ENCODE measurements around the gene TLR9. TPM values are rescaled to one million over a fixed set of nuclear protein-coding genes. Genes with fewer than 3 reads are reported as not detected.
"Not testable (repeated sequence)": the region's sequence is repeated elsewhere in the genome, so short reads cannot be mapped to it uniquely, and the experiment has no call there.

The TLR9 gene
- total RNA-seq (2021; ENCODE audit: unreplicated experiment) (not detected), Bru-seq, nascent RNA (not detected), BruChase-seq, experiment 1, labeled RNA remaining after a 2-hour chase (percentile 33 among the genes with signal in this experiment), BruChase-seq, experiment 2, labeled RNA remaining after a 6-hour chase (percentile 20 among the genes with signal in this experiment)
- not detected for polyA plus RNA-seq (2012; ENCODE audit: insufficient read length)
- long read RNA-seq = 0 reads

GRCh38 chr3:52225452-52226228 lies at the start of gene TLR9:
TSS of gene TLR9 (minus strand) at chr3:52225645. CDS start at chr3:52225529, 116 bp downstream.
- in situ Hi-C loops (cut with HindIII; ENCODE audit: low pct_unique_long_range_greater_than_20kb, low sequenced_read_pairs) = no loop called here
- H3K36me3 ChIP-seq (ENCODE audit: control insufficient read depth, insufficient read depth, low read length) = no peaks in the 10 kb centered on the region
- intact Hi-C loops (cut with micrococcal nuclease; ENCODE audit: unreplicated experiment) = no loop called here
- no peaks in the 10 kb centered on the region for H3K27me3 ChIP-seq (ENCODE audit: control insufficient read depth, insufficient read depth, low read length)
- DNase-seq (ENCODE audit: low read depth, low spot score) (no peak), ATAC-seq (no peak)
- ChIA-PET CTCF (no interaction called here), POLR2A (interaction anchor here (0.6 kb wide), 1 partner anchor 34 kb away, joined by 7 read pairs; no protein-coding TSS in a partner anchor)
- H3K4me3 ChIP-seq (ENCODE audit: low read depth in 2 of 2, low read length in 2 of 2) = no peak within 1 kb of the TSS
- no peak within 1 kb of the TSS for H3K27ac ChIP-seq (ENCODE audit: low read length)
- TF ChIP-seq REST (IDR thresholded peaks at IDR 0.05; ENCODE audit: insufficient read depth in 1 of 2, low read depth in 2 of 2, low read length in 1 of 2) = no peak
- TF ChIP-seq CTCF (IDR thresholded peaks at IDR 0.05) = no peak
- TF ChIP-seq POLR2AphosphoS5 (IDR thresholded peaks at IDR 0.05; ENCODE audit: low read depth, low read length) = no peak
- no peak for TF ChIP-seq TCF7L2 (IDR thresholded peaks at IDR 0.05; ENCODE audit: low read depth, low read length)
- no peak for TF ChIP-seq SIN3A (IDR thresholded peaks at IDR 0.05; ENCODE audit: borderline replicate concordance, insufficient read depth, low read depth, low read length)
- no peaks in the 10 kb centered on the region for H3K9me3 ChIP-seq (ENCODE audit: control insufficient read depth, insufficient read depth, low read depth, low read length)
- no TSS peak for BruUV-seq (replicated peaks)
- no peaks in the 10 kb centered on the region for H3K4me1 ChIP-seq (ENCODE audit: control insufficient read depth, insufficient read depth, low read length)

GRCh38 chr3:52274781-52275180 lies 49.3 kb upstream of the TLR9 start:
- ATAC-seq; POLR2A ChIA-PET; H3K4me3 ChIP-seq (ENCODE audit: low read depth in 2 of 2, low read length in 2 of 2); H3K9me3 ChIP-seq (ENCODE audit: control insufficient read depth, insufficient read depth, low read depth, low read length); DNase-seq (ENCODE audit: low read depth, low spot score); H3K36me3 ChIP-seq (ENCODE audit: control insufficient read depth, insufficient read depth, low read length); BruUV-seq (replicated peaks); intact Hi-C loops (cut with micrococcal nuclease; ENCODE audit: unreplicated experiment); in situ Hi-C loops (cut with HindIII; ENCODE audit: low pct_unique_long_range_greater_than_20kb, low sequenced_read_pairs); H3K27me3 ChIP-seq (ENCODE audit: control insufficient read depth, insufficient read depth, low read length); CTCF ChIA-PET; H3K27ac ChIP-seq (ENCODE audit: low read length): not testable (repeated sequence)
- peaks cover 22% of the 10 kb centered on the region for H3K4me1 ChIP-seq (ENCODE audit: control insufficient read depth, insufficient read depth, low read length)

GRCh38 chr3:52272831-52273230 lies 47.4 kb upstream of the TLR9 start:
- BruUV-seq (replicated peaks) = no TSS peak
- CTCF ChIA-PET = no interaction called here
- POLR2A ChIA-PET = no interaction called here

More at GRCh38 chr3:52272831-52273230, 47.4 kb upstream of the TLR9 start:
- ATAC-seq (no peak), DNase-seq (ENCODE audit: low read depth, low spot score) (no peak)
- TF ChIP-seq SIN3A (IDR thresholded peaks at IDR 0.05; ENCODE audit: borderline replicate concordance, insufficient read depth, low read depth, low read length) (no peak), REST (IDR thresholded peaks at IDR 0.05; ENCODE audit: insufficient read depth in 1 of 2, low read depth in 2 of 2, low read length in 1 of 2) (no peak), CTCF (IDR thresholded peaks at IDR 0.05) (no peak), POLR2AphosphoS5 (IDR thresholded peaks at IDR 0.05; ENCODE audit: low read depth, low read length) (no peak), TCF7L2 (IDR thresholded peaks at IDR 0.05; ENCODE audit: low read depth, low read length) (no peak)
- Histone ChIP-seq H3K36me3 (ENCODE audit: control insufficient read depth, insufficient read depth, low read length) (peaks cover 8% of the 10 kb centered on the region), H3K9me3 (ENCODE audit: control insufficient read depth, insufficient read depth, low read depth, low read length) (no peaks in the 10 kb centered on the region), H3K27me3 (ENCODE audit: control insufficient read depth, insufficient read depth, low read length) (no peaks in the 10 kb centered on the region), H3K4me3 (ENCODE audit: low read depth in 2 of 2, low read length in 2 of 2) (no peak overlapping the region), H3K27ac (ENCODE audit: low read length) (no peak overlapping the region), H3K4me1 (ENCODE audit: control insufficient read depth, insufficient read depth, low read length) (peaks cover 18% of the 10 kb centered on the region)
- intact Hi-C loops (cut with micrococcal nuclease; ENCODE audit: unreplicated experiment) = no loop called here
- in situ Hi-C loops (cut with HindIII; ENCODE audit: low pct_unique_long_range_greater_than_20kb, low sequenced_read_pairs) = no loop called here
